ENCODE results near the gene EMILIN1.

- TF ChIP-seq L3MBTL2 (conservative IDR thresholded peaks at IDR 0.05), result no peak
- TF ChIP-seq ZNF384 (IDR thresholded peaks at IDR 0.05), result no peak
- no peak for TF ChIP-seq FOXM1 (IDR thresholded peaks at IDR 0.05; ENCODE audit: borderline replicate concordance)
- TF ChIP-seq BHLHE40 (IDR thresholded peaks at IDR 0.05; ENCODE audit: borderline replicate concordance), result no peak
- no peak for TF ChIP-seq ELF4 (IDR thresholded peaks at IDR 0.05)
- no peak for TF ChIP-seq NFRKB (IDR thresholded peaks at IDR 0.05)
Measured at GRCh38 chr2:27051902-27052645, 26.3 kb upstream of the EMILIN1 start.
